NB4 (cell line): ENCODE data around the gene ECSIT.
A peak's percentile ranks its signal among the peaks of the same experiment; 100 is the strongest.

ENCODE experiments used
- DNase-seq: peaks from one replicate; pipeline ENCODE4 v3.0.0; 2010; ENCODE audit warnings: low read depth
- H3K4me3 ChIP-seq: one replicate; pipeline ENCODE4 v1.5.1; 2011; ENCODE audit warnings: mild to moderate bottlenecking, low read depth, low read length, moderate library complexity
- CTCF ChIP-seq: IDR thresholded peaks from one replicate; pipeline ENCODE4 v1.5.1; 2012; ENCODE audit warnings: low read depth, low read length
- MAX ChIP-seq: IDR thresholded peaks from 2 replicates; pipeline ENCODE4 v1.6.1; 2011; ENCODE audit warnings: low read depth, low read length
- MYC ChIP-seq: IDR thresholded peaks from 2 replicates; pipeline ENCODE4 v1.6.1; 2011; ENCODE audit warnings: low read depth, low read length
- POLR2A ChIP-seq: IDR thresholded peaks from 2 replicates; pipeline ENCODE4 v1.6.1; 2011; ENCODE audit warnings: mild to moderate bottlenecking; ENCODE audit not compliant: insufficient read length; ENCODE audit errors: extremely low read depth

ECSIT gene

DNA sequence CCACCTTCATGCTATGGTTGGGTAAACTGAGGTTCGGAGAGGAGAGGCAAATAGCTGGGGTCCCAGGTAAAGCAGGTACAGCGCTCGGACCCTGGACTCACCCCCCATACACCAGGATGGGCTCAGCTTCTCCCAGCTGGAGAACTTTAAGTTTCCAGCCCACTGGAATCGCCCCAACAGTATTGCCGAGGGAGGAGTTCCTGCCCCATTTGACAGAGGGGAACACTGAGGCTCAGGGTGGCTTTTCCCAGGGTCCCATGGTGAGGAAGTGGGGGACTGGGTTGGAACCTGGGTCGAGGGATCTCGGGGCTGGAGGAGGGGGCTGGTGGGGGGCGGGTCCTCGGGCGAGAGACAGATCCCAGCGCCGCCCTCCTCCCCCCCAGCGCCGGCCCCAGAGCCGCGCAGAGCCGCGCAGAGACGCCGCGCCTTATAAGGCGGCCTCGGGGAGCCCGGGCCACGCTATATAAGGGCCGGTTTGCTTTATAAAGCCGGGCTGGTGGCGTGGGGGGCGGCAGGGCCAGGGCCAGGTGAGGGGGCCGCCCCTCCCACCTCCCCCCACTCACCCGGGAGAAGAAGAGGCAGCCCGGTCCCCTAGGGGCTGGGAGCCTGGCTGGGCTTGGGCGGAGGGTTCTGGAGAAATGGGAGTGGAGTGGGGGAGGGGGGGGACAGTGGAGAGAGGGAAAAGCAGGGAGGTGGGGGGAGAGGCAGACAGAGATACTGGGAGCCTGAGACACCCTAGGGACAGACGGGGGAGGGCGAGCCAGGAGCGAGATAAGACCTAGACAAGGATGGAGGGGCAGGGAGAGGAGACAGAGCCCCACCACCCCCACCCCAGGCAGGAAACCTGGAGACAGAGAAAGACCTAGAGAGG is 10.8 kb upstream of the ECSIT start:
- no peak for DNase-seq
- TF ChIP-seq MAX: no peak
- no peak for TF ChIP-seq MYC
- no peak for TF ChIP-seq CTCF
- no peak for TF ChIP-seq POLR2A
- no peak overlapping the region for H3K4me3 ChIP-seq

- H3K4me3 ChIP-seq: no peak within 1 kb of the TSS
- peak; percentile 30 for DNase-seq
- TF ChIP-seq CTCF: no peak
- no peak for TF ChIP-seq MYC
- TF ChIP-seq POLR2A: no peak
Measured at GRCh38 chr19:11538232-11539036, 9.5 kb upstream of the ECSIT start, which contains the start of gene CNN1. Gene CNN1, plus strand, starts transcription at chr19:11538851. Its CDS starts 77 bp downstream, at chr19:11538928.

DNA sequence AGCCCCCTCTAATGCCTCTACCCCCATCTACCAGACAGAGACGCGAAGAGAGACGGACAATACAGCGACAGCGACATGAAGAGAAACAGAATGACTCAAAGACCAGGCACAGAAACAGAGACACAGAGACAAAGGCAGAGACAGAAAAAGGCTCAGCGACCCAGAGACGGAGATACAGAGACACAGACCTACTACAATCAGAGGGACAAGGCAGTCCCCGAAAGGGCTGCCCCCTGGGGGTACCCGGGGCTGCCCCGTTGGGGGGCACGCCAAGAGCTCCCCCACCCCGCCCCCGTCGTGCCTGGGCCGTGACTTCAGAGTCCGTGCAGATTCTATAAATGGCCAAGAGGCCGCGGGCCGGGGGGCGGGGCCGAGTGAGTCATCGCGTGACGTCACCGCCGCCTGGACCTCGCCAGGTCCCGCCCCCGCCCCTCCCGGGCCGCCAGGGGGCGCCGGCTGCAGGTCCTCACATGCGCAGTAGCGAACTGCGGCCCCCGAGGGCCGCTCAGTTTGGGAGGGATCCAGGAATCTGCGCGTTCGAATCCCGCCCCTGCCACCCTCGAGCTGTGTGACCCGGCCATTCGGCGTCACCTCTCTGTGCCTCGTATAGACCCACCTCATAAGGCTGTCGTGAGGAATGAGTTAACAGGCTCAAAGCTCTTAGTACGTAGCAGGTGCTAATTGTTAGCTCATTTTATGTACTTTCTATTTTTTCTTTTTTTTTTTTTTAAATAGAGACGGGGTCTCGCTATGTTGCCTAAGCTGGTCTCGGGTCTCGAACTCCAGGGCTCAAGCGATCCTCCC is 7.1 kb upstream of the ECSIT start:
- peak; percentile 87 for DNase-seq
- no peak overlapping the region for H3K4me3 ChIP-seq
- peak; percentile 24; the same call in 1 of the 2 replicates for TF ChIP-seq MYC
- no peak for TF ChIP-seq POLR2A
- TF ChIP-seq CTCF: peak; percentile 83
- TF ChIP-seq MAX: peak; percentile 45; the same call in 1 of the 2 replicates

DNA sequence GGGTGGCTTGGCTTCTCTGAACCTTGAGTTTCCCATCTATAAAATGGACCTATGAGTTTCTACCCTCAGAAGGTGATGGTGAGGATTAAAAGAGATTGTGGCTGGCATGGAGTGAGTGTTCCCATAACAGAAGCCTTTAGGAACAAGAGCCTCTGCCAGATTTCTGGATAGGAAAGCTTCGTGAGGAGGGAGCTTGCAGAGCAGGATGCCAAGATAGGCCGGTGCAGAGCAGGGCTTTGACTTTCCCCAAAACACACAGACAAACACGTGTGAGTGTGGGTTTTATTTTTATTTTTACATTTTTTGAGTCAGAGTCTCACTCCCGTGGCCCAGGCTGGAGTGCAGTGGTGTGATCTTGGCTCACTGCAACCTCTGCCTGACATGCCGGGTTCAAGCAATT is 6.0 kb upstream of the ECSIT start:
- TF ChIP-seq POLR2A (no peak), CTCF (no peak), MYC (no peak), MAX (no peak)
- no peak for DNase-seq
- no peak overlapping the region for H3K4me3 ChIP-seq

GRCh38 chr19:11534538-11534937 is 5.6 kb upstream of the ECSIT start:
- DNase-seq: no peak
- no peak for TF ChIP-seq POLR2A
- TF ChIP-seq MYC: no peak
- TF ChIP-seq CTCF: no peak
- TF ChIP-seq MAX: no peak
- no peak overlapping the region for H3K4me3 ChIP-seq
